Left lobe of liver (tissue), 2 donors: ENCODE results near the gene PRR14L. TPM values are rescaled to one million over a fixed set of nuclear protein-coding genes. Genes with fewer than 3 reads are reported as not detected.
A peak's percentile ranks its signal among the peaks of the same experiment; 100 is the strongest.
"Not testable (repeated sequence)": the region's sequence is repeated elsewhere in the genome, so short reads cannot be mapped to it uniquely, and the experiment has no call there.

Experiments used
- ATAC-seq: fragments of 200-7000 bp; cut with Tn5 transposase; one replicate; pipeline ENCODE4 v1.9.1; 2020; ENCODE audit warnings: mild to moderate bottlenecking, moderate library complexity
- DNase-seq: peaks from one replicate; pipeline ENCODE4 v3.0.0-alpha.2; 2020; ENCODE audit warnings: low spot score
- total RNA-seq: library from RNA; stranded (reverse); gene quantifications from one replicate; pipeline ENCODE4 v1.2.1, GENCODE V29; 2021
- donor health status: DM: no; HTN: no; CAD: no; lungs with moderate emphysema.
- donor health status: DM: no; HTN: yes; CAD: no.

PRR14L gene
- total RNA-seq, 1 donor from 2014 or later, result 19.5 TPM

GRCh38 chr22:31683181-31684105, 66.5 kb downstream of the PRR14L start:
- DNase-seq, result no peak
- ATAC-seq, result no peak

- DNase-seq (no peak), ATAC-seq (no peak)
These were observed 67.2 kb downstream of the PRR14L start for GRCh38 chr22:31682751-31683150.

- DNase-seq (no peak), ATAC-seq (no peak)
These were observed 68.3 kb downstream of the PRR14L start for GRCh38 chr22:31681349-31682345.

- ATAC-seq, result no peak
- no peak for DNase-seq
These were observed 69.0 kb downstream of the PRR14L start for GRCh38 chr22:31680861-31681341.

GRCh38 chr22:31678748-31679147, 71.2 kb downstream of the PRR14L start:
- no peak for ATAC-seq
- no peak for DNase-seq

GRCh38 chr22:31676700-31677099, 73.2 kb downstream of the PRR14L start:
- ATAC-seq (peak; percentile 99), DNase-seq (peak; percentile 88)

- DNase-seq, ATAC-seq: not testable (repeated sequence)
These were observed 75.7 kb downstream of the PRR14L start for GRCh38 chr22:31674219-31674618.

- ATAC-seq, DNase-seq: not testable (repeated sequence)
These were observed 81.1 kb downstream of the PRR14L start for GRCh38 chr22:31668849-31669248.

- no peak for DNase-seq
- no peak for ATAC-seq
These were observed 87.3 kb downstream of the PRR14L start for GRCh38 chr22:31662668-31663037.

GRCh38 chr22:31661851-31662667, 87.9 kb downstream of the PRR14L start, which contains the start of gene PISD:
TSS of gene PISD (minus strand) at chr22:31662215. CDS start at chr22:31662208, 7 bp downstream.
- ATAC-seq (peak; percentile 97), DNase-seq (peak; percentile 96)

- ATAC-seq, DNase-seq: not testable (repeated sequence)
These were observed 89.0 kb downstream of the PRR14L start for GRCh38 chr22:31660860-31661341.

GRCh38 chr22:31659246-31659645, 90.7 kb downstream of the PRR14L start:
- no peak for ATAC-seq
- DNase-seq, result no peak

- no peak for DNase-seq
- no peak for ATAC-seq
These were observed 95.5 kb downstream of the PRR14L start for GRCh38 chr22:31654408-31654807.

- DNase-seq (no peak), ATAC-seq (no peak)
These were observed 96.0 kb downstream of the PRR14L start for GRCh38 chr22:31653944-31654343.

GRCh38 chr22:31652911-31653684, 96.8 kb downstream of the PRR14L start:
- DNase-seq (no peak), ATAC-seq (no peak)

- DNase-seq (no peak), ATAC-seq (no peak)
These were observed 97.8 kb downstream of the PRR14L start for GRCh38 chr22:31652088-31652487.

GRCh38 chr22:31651664-31652063, 98.3 kb downstream of the PRR14L start:
- no peak for DNase-seq
- no peak for ATAC-seq

- peak; percentile 55 for ATAC-seq
- DNase-seq, result no peak
These were observed 99.5 kb downstream of the PRR14L start for GRCh38 chr22:31650391-31650790.
